GM10847 (cell line): Measurements from ENCODE around the gene SH2D2A.

Experiments
- POLR2A ChIP-seq: IDR thresholded peaks from 2 replicates; pipeline ENCODE4 v1.6.1; 2011; ENCODE audit not compliant: insufficient read length; ENCODE audit errors: extremely low read depth

SH2D2A gene

GRCh38 chr1:156816561-156817328, at the start of gene SH2D2A:
Gene SH2D2A, minus strand, starts transcription at chr1:156816848. Its CDS starts 140 bp downstream, at chr1:156816708.
- peak; percentile 27 for TF ChIP-seq POLR2A

- no peak for TF ChIP-seq POLR2A
Measured at GRCh38 chr1:156865865-156866248, 49.2 kb upstream of the SH2D2A start.

GRCh38 chr1:156865258-156865657, 48.6 kb upstream of the SH2D2A start:
- no peak for TF ChIP-seq POLR2A

- no peak for TF ChIP-seq POLR2A
Measured at GRCh38 chr1:156864796-156865195, 48.1 kb upstream of the SH2D2A start.

- no peak for TF ChIP-seq POLR2A
Measured at GRCh38 chr1:156863631-156864030, 47.0 kb upstream of the SH2D2A start.

GRCh38 chr1:156862997-156863599, 46.5 kb upstream of the SH2D2A start:
- TF ChIP-seq POLR2A = no peak

- no peak for TF ChIP-seq POLR2A
Measured at GRCh38 chr1:156862584-156862983, 45.9 kb upstream of the SH2D2A start.

- no peak for TF ChIP-seq POLR2A
Measured at GRCh38 chr1:156860628-156861423, 44.2 kb upstream of the SH2D2A start, which contains the start of gene NTRK1. Gene NTRK1, plus strand, starts transcription at chr1:156860865. Its CDS starts 70 bp downstream, at chr1:156860935.

GRCh38 chr1:156860113-156860627, 43.5 kb upstream of the SH2D2A start:
- TF ChIP-seq POLR2A = no peak

- no peak for TF ChIP-seq POLR2A
Measured at GRCh38 chr1:156859523-156860112, 43.0 kb upstream of the SH2D2A start.

- no peak for TF ChIP-seq POLR2A
Measured at GRCh38 chr1:156858959-156859522, 42.4 kb upstream of the SH2D2A start, which contains the start of gene INSRR. Gene INSRR, minus strand, starts transcription at chr1:156859117. Its CDS starts 496 bp downstream, at chr1:156858621.

GRCh38 chr1:156858555-156858956, 41.9 kb upstream of the SH2D2A start:
- no peak for TF ChIP-seq POLR2A

- no peak for TF ChIP-seq POLR2A
Measured at GRCh38 chr1:156857532-156857931, 40.9 kb upstream of the SH2D2A start.

GRCh38 chr1:156856282-156856785, 39.7 kb upstream of the SH2D2A start:
- TF ChIP-seq POLR2A = no peak
